GM23248 (cell line): ENCODE measurements around the gene SUPT3H. TPM values are rescaled to one million over a fixed set of nuclear protein-coding genes. Genes with fewer than 3 reads are reported as not detected.

ENCODE experiments used
- DNase-seq: peaks from one replicate; pipeline ENCODE4 v3.0.0-alpha.2; 2015
- H2AFZ ChIP-seq: fragments of 200-600 bp; sonication (generic); 2 replicates; pipeline ENCODE4 v1.6.1; 2016; ENCODE audit warnings: antibody characterized with exemption
- H3F3A ChIP-seq: fragments of 200-600 bp; sonication (generic); 2 replicates; pipeline ENCODE4 v1.6.1; 2016; ENCODE audit warnings: mild to moderate bottlenecking, antibody characterized with exemption, mixed run types; ENCODE audit not compliant: insufficient read depth
- H3K27ac ChIP-seq: fragments of 200-600 bp; sonication (generic); 2 replicates; pipeline ENCODE4 v1.5.1; 2016; ENCODE audit warnings: mild to moderate bottlenecking
- H3K27me3 ChIP-seq: fragments of 200-600 bp; sonication (generic); replicated peaks from 2 replicates; pipeline ENCODE4 v1.6.1; 2016; ENCODE audit warnings: mild to moderate bottlenecking; ENCODE audit not compliant: insufficient read depth
- H3K36me3 ChIP-seq: fragments of 200-600 bp; sonication (generic); 2 replicates; pipeline ENCODE4 v1.6.1; 2016; ENCODE audit warnings: low read depth, mild to moderate bottlenecking
- H3K4me1 ChIP-seq: fragments of 200-600 bp; sonication (generic); 2 replicates; pipeline ENCODE4 v1.6.1; 2016; ENCODE audit warnings: mild to moderate bottlenecking; ENCODE audit not compliant: insufficient read depth
- H3K4me2 ChIP-seq: fragments of 200-600 bp; sonication (generic); one replicate; pipeline ENCODE4 v1.6.1; 2016; ENCODE audit warnings: mild to moderate bottlenecking; ENCODE audit not compliant: unreplicated experiment
- H3K4me3 ChIP-seq: fragments of 200-600 bp; sonication (generic); 2 replicates; pipeline ENCODE4 v1.5.1; 2016; ENCODE audit warnings: mild to moderate bottlenecking
- H3K79me2 ChIP-seq: fragments of 200-600 bp; sonication (generic); 2 replicates; pipeline ENCODE4 v1.6.1; 2016; ENCODE audit warnings: mild to moderate bottlenecking; ENCODE audit not compliant: insufficient read depth
- H3K9ac ChIP-seq: fragments of 200-600 bp; sonication (generic); 2 replicates; pipeline ENCODE4 v1.6.1; 2016; ENCODE audit warnings: mild to moderate bottlenecking
- H3K9me2 ChIP-seq: fragments of 200-600 bp; sonication (generic); 2 replicates; pipeline ENCODE4 v1.6.1; 2016; ENCODE audit warnings: mixed run types, mild to moderate bottlenecking, moderate library complexity; ENCODE audit not compliant: insufficient read depth
- H3K9me3 ChIP-seq: fragments of 200-600 bp; sonication (generic); one replicate; pipeline ENCODE4 v1.6.1; 2017; ENCODE audit warnings: low read depth
- H4K20me1 ChIP-seq: fragments of 200-600 bp; sonication (generic); 2 replicates; pipeline ENCODE4 v1.6.0; 2016; ENCODE audit not compliant: insufficient read depth
- EZH2 ChIP-seq: fragments of 200-600 bp; sonication (generic); IDR thresholded peaks from 2 replicates; pipeline ENCODE4 v1.6.1; 2018; ENCODE audit warnings: antibody characterized with exemption, mild to moderate bottlenecking; ENCODE audit not compliant: insufficient read depth, poor library complexity, severe bottlenecking
- EZH2phosphoT487 ChIP-seq: fragments of 200-600 bp; sonication (generic); IDR thresholded peaks from 2 replicates; pipeline ENCODE4 v1.6.1; 2018; ENCODE audit warnings: antibody characterized with exemption, moderate library complexity, mild to moderate bottlenecking, low read depth; ENCODE audit not compliant: insufficient read depth
- WGBS, 2 experiments: methylation state at CpG; one replicate each; pipeline ENCODE4 v1.1.6; 2015 to 2017; ENCODE audit warnings: low lambda C conversion rate in 2 of 2, low coverage in 1 of 2; ENCODE audit errors: missing lambda C conversion rate in 2 of 2; 5-methylcytosine and 5-hydroxymethylcytosine counted together
- in situ Hi-C: fragments of 300-500 bp; cut with MboI; formaldehyde crosslinking; loops from 2 replicates; pipeline ENCODE4 v1.15.0; 2020
- polyA plus RNA-seq: library from polyadenylated mRNA; unstranded; fragments of >200 nt; fragmentation: Nextera tagmentation; extraction: Ambion mirVana; gene quantifications from 2 replicates; pipeline ENCODE4 v1.2.1, GENCODE V29; 2016
- total RNA-seq: library from RNA; depleted of rRNA; stranded (reverse); fragments of >200 nt; shearing (Covaris generic); gene quantifications from 2 replicates; pipeline ENCODE4 v1.2.3, GENCODE V29; 2014

SUPT3H gene
- total and polyA plus RNA-seq, 2 experiments from 2014 or later = 9.3 to 12.4 TPM

- H3K27ac ChIP-seq = no peak overlapping the region
- no peaks in the 10 kb centered on the region for H3K4me1 ChIP-seq
- no peaks in the 10 kb centered on the region for H4K20me1 ChIP-seq
- TF ChIP-seq EZH2phosphoT487 (no peak), EZH2 (no peak)
- no peak overlapping the region for H3K4me3 ChIP-seq
- H3K79me2 ChIP-seq = no peaks in the 10 kb centered on the region
- H3K27me3 ChIP-seq = no peaks in the 10 kb centered on the region
- in situ Hi-C loops = no loop called here
- no peaks in the 10 kb centered on the region for H3K9me3 ChIP-seq
- WGBS, 2 experiments = 89 to 94% methylated on average over 3 of the region's 3 CpGs
- H3K9me2 ChIP-seq = no peaks in the 10 kb centered on the region
- no peak overlapping the region for H3K4me2 ChIP-seq
- no peak overlapping the region for H3K9ac ChIP-seq
- H3K36me3 ChIP-seq = no peaks in the 10 kb centered on the region
- H2AFZ ChIP-seq = no peak overlapping the region
- H3F3A ChIP-seq = no peaks in the 10 kb centered on the region
- DNase-seq = no peak
Observed at GRCh38 chr6:44797746-44798145, 580.0 kb downstream of the SUPT3H start.

- in situ Hi-C loops = no loop called here
Observed at GRCh38 chr6:44795326-44795725, 582.4 kb downstream of the SUPT3H start.

GRCh38 chr6:44789806-44790205 lies 587.9 kb downstream of the SUPT3H start:
- WGBS, 2 experiments = 43% methylated on average over 7 of the region's 7 CpGs

More at GRCh38 chr6:44795326-44795725, 582.4 kb downstream of the SUPT3H start:
- no peak overlapping the region for H3K4me3 ChIP-seq
- no peak overlapping the region for H2AFZ ChIP-seq
- TF ChIP-seq EZH2phosphoT487 = no peak
- TF ChIP-seq EZH2 = no peak
- no peak overlapping the region for H3K9ac ChIP-seq
- no peaks in the 10 kb centered on the region for H3K79me2 ChIP-seq
- no peak for DNase-seq
- H3K27me3 ChIP-seq = no peaks in the 10 kb centered on the region
- no peaks in the 10 kb centered on the region for H3K9me3 ChIP-seq
- no peak overlapping the region for H3K27ac ChIP-seq
- no peaks in the 10 kb centered on the region for H3K4me1 ChIP-seq
- no peak overlapping the region for H3K4me2 ChIP-seq
- 66 to 78% methylated on average over 7 of the region's 7 CpGs for WGBS, 2 experiments
- H3K36me3 ChIP-seq = no peaks in the 10 kb centered on the region
- H3K9me2 ChIP-seq = no peaks in the 10 kb centered on the region
- H3F3A ChIP-seq = no peaks in the 10 kb centered on the region
- no peaks in the 10 kb centered on the region for H4K20me1 ChIP-seq

GRCh38 chr6:44789061-44789460 lies 588.7 kb downstream of the SUPT3H start:
- Histone ChIP-seq H3K79me2 (no peaks in the 10 kb centered on the region), H3K27ac (no peak overlapping the region), H3K4me3 (no peak overlapping the region), H3K9me3 (no peaks in the 10 kb centered on the region), H3K36me3 (no peaks in the 10 kb centered on the region), H3K4me2 (no peak overlapping the region), H3K4me1 (no peaks in the 10 kb centered on the region), H3K27me3 (no peaks in the 10 kb centered on the region), H2AFZ (no peak overlapping the region), H4K20me1 (no peaks in the 10 kb centered on the region), H3F3A (no peaks in the 10 kb centered on the region), H3K9ac (no peak overlapping the region), H3K9me2 (no peaks in the 10 kb centered on the region)
- in situ Hi-C loops = no loop called here
- WGBS, 2 experiments = 75 to 79% methylated on average over 5 of the region's 5 CpGs
- DNase-seq = no peak
- no peak for TF ChIP-seq EZH2
- TF ChIP-seq EZH2phosphoT487 = no peak

More at GRCh38 chr6:44789806-44790205, 587.9 kb downstream of the SUPT3H start:
- H4K20me1 ChIP-seq = no peaks in the 10 kb centered on the region
- no peaks in the 10 kb centered on the region for H3K4me1 ChIP-seq
- no peaks in the 10 kb centered on the region for H3K9me3 ChIP-seq
- H2AFZ ChIP-seq = no peak overlapping the region
- in situ Hi-C loops = no loop called here
- no peak overlapping the region for H3K27ac ChIP-seq
- no peak overlapping the region for H3K9ac ChIP-seq
- no peak for DNase-seq
- H3F3A ChIP-seq = no peaks in the 10 kb centered on the region
- H3K4me2 ChIP-seq = no peak overlapping the region
- H3K36me3 ChIP-seq = no peaks in the 10 kb centered on the region
- no peaks in the 10 kb centered on the region for H3K79me2 ChIP-seq
- H3K9me2 ChIP-seq = no peaks in the 10 kb centered on the region
- no peaks in the 10 kb centered on the region for H3K27me3 ChIP-seq
- no peak for TF ChIP-seq EZH2
- no peak overlapping the region for H3K4me3 ChIP-seq
